HepG2 (cell line): ENCODE data around the gene TMUB1. TPM values are rescaled to one million over a fixed set of nuclear protein-coding genes. Genes with fewer than 3 reads are reported as not detected.

Experiments used
- ATAC-seq: fragments of 200-7000 bp; cut with Tn5 transposase; 3 replicates; pipeline ENCODE4 v1.9.1; 2020; ENCODE audit warnings: mild to moderate bottlenecking, moderate library complexity
- BruUV-seq: library from RNA; stranded (reverse); fragments of 400-500 nt; replicated peaks from 2 replicates; lab custom pipeline; 2021; lab: Mats Ljungman, UMichigan
- CTCF ChIA-PET: fragments of 300-600 bp; formaldehyde crosslinking; extraction: SDS; loops from one replicate; lab custom pipeline; 2021; ENCODE audit warnings: low total read pairs, inconsistent platforms, low intra/inter-chr PET ratio; lab: Yijun Ruan, JAX
- POLR2A ChIA-PET: fragments of 350-600 bp; sonication (Branson Sonifier 250); formaldehyde crosslinking; loops from one replicate; lab custom pipeline; 2020; ENCODE audit warnings: antibody characterized with exemption, inconsistent platforms; lab: Yijun Ruan, JAX
- DNase-seq: peaks from one replicate; pipeline ENCODE4 v3.0.0-alpha.2; 2015; ENCODE audit warnings: low spot score
- FAIRE-seq: peaks from 3 replicates; lab custom pipeline; 2011; peaks lifted over from hg19 to GRCh38; lab: Jason Lieb, UNC
- H2AFZ ChIP-seq: one replicate; pipeline ENCODE4 v1.6.1; 2011; ENCODE audit warnings: low read length, inconsistent platforms
- H3K27ac ChIP-seq: fragments of 300-600 bp; 3 replicates; pipeline ENCODE4 v1.8.0; 2011; ENCODE audit warnings: mixed run types, mild to moderate bottlenecking, mixed read lengths, low read length, inconsistent platforms; ENCODE audit not compliant: insufficient read depth; ENCODE audit errors: extremely low read length
- H3K27me3 ChIP-seq, 2 experiments: fragments of 200-600 bp in 1 of 2; 2 replicates in 1 of 2; 3 replicates in 1 of 2; pipeline versions ENCODE4 v1.6.0 to v1.8.0; 2011; ENCODE audit warnings: low read length in 2 of 2, mild to moderate bottlenecking in 2 of 2, moderate library complexity in 2 of 2, inconsistent platforms in 1 of 2; ENCODE audit not compliant: insufficient read depth in 2 of 2, control insufficient read depth in 1 of 2
- H3K36me3 ChIP-seq, 2 experiments: fragments of 200-600 bp in 1 of 2; replicated peaks in 1 of 2; 2 replicates in 1 of 2; 3 replicates in 1 of 2; pipeline versions ENCODE4 v1.5.1 to v1.8.0; 2011; ENCODE audit warnings: low read length in 2 of 2, inconsistent platforms in 1 of 2; ENCODE audit not compliant: insufficient read depth in 2 of 2, control insufficient read depth in 1 of 2
- H3K4me1 ChIP-seq: 2 replicates; pipeline ENCODE4 v1.5.1; 2012; ENCODE audit warnings: low read length, inconsistent platforms; ENCODE audit not compliant: insufficient read depth
- H3K4me2 ChIP-seq: 2 replicates; pipeline ENCODE4 v1.6.0; 2011; ENCODE audit warnings: low read depth, low read length, inconsistent platforms
- H3K4me3 ChIP-seq, 3 experiments: fragments of 200-600 bp in 1 of 3; sonication (generic), shearing (Covaris generic) in 1 of 3; replicated peaks in 1 of 3; 2 replicates each; pipeline ENCODE4 v1.5.1; 2011 to 2016; ENCODE audit warnings: low read length in 3 of 3, inconsistent platforms in 2 of 3, low read depth in 2 of 3, mild to moderate bottlenecking in 2 of 3, control low read depth in 1 of 3, mixed read lengths in 1 of 3; ENCODE audit not compliant: insufficient read depth in 1 of 3
- H3K79me2 ChIP-seq: one replicate; pipeline ENCODE4 v1.6.1; 2011; ENCODE audit warnings: low read length, inconsistent platforms; ENCODE audit not compliant: insufficient read depth
- H3K9ac ChIP-seq: 2 replicates; pipeline ENCODE4 v1.6.0; 2011; ENCODE audit warnings: mild to moderate bottlenecking, low read depth, low read length, inconsistent platforms; ENCODE audit not compliant: insufficient read depth
- H3K9me3 ChIP-seq: 2 replicates; pipeline ENCODE4 v1.5.1; 2012; ENCODE audit warnings: mild to moderate bottlenecking, low read length
- H4K20me1 ChIP-seq: 2 replicates; pipeline ENCODE4 v1.6.0; 2011; ENCODE audit warnings: inconsistent platforms, mild to moderate bottlenecking, low read length, moderate library complexity; ENCODE audit not compliant: insufficient read depth
- ATF7 ChIP-seq, 2 experiments: fragments of 450-650 bp in 1 of 2; sonication (generic) in 1 of 2; formaldehyde crosslinking in 1 of 2; IDR thresholded peaks; 2 replicates each; pipeline versions ENCODE4 v1.4.0 to v1.6.1; 2016 to 2020; ENCODE audit warnings: antibody characterized with exemption in 1 of 2, mild to moderate bottlenecking in 1 of 2, missing genetic modification reagents in 1 of 2
- IKZF4 ChIP-seq: sonication (generic); formaldehyde crosslinking; IDR thresholded peaks from 2 replicates; pipeline ENCODE4 v1.5.1; 2020; ENCODE audit warnings: borderline replicate concordance, mild to moderate bottlenecking, low read depth, missing genetic modification reagents; ENCODE audit errors: not compliant biosample characterization
- KDM5A ChIP-seq: fragments of 200-600 bp; sonication (generic); IDR thresholded peaks from 2 replicates; pipeline ENCODE4 v1.7.0; 2018; ENCODE audit warnings: antibody characterized with exemption, mild to moderate bottlenecking, low read length, borderline replicate concordance
- NFYB ChIP-seq: sonication (generic); formaldehyde crosslinking; IDR thresholded peaks from 2 replicates; pipeline ENCODE4 v1.4.0; 2020; ENCODE audit warnings: missing genetic modification reagents
- PRDM4 ChIP-seq: sonication (generic); formaldehyde crosslinking; IDR thresholded peaks from 2 replicates; pipeline ENCODE4 v1.9.0; 2021; ENCODE audit warnings: missing genetic modification reagents, borderline replicate concordance
- SOX6 ChIP-seq, 2 experiments: fragments of 450-650 bp in 1 of 2; sonication (generic) in 1 of 2; formaldehyde crosslinking in 1 of 2; IDR thresholded peaks; 2 replicates each; pipeline versions ENCODE4 v1.4.0 to v1.6.1; 2017 to 2020; ENCODE audit warnings: antibody characterized with exemption in 1 of 2, mild to moderate bottlenecking in 1 of 2, missing genetic modification reagents in 1 of 2
- TERF1 ChIP-seq: sonication (generic); formaldehyde crosslinking; IDR thresholded peaks from 2 replicates; pipeline ENCODE4 v1.8.0; 2022; ENCODE audit warnings: mild to moderate bottlenecking, missing genetic modification reagents, moderate library complexity
- ZNF180 ChIP-seq: sonication (generic); formaldehyde crosslinking; IDR thresholded peaks from 2 replicates; pipeline ENCODE4 v1.4.0; 2020; ENCODE audit warnings: low read depth, missing genetic modification reagents, borderline replicate concordance
- ZNF24 ChIP-seq: fragments of 450-650 bp; IDR thresholded peaks from 2 replicates; pipeline ENCODE4 v1.6.1; 2017; ENCODE audit warnings: antibody characterized with exemption, mild to moderate bottlenecking
- ZNF616 ChIP-seq: sonication (generic); formaldehyde crosslinking; IDR thresholded peaks from 2 replicates; pipeline ENCODE4 v1.5.0; 2020; ENCODE audit warnings: low read depth, mild to moderate bottlenecking, missing genetic modification reagents
- ZNF672 ChIP-seq: sonication (generic); formaldehyde crosslinking; IDR thresholded peaks from 2 replicates; pipeline ENCODE4 v1.8.1; 2022; ENCODE audit warnings: missing genetic modification reagents
- ZNF704 ChIP-seq: sonication (generic); formaldehyde crosslinking; IDR thresholded peaks from 2 replicates; pipeline ENCODE4 v1.8.1; 2023; ENCODE audit warnings: mild to moderate bottlenecking, inconsistent platforms, moderate library complexity, missing genetic modification reagents, borderline replicate concordance
- ZXDC ChIP-seq: sonication (generic); formaldehyde crosslinking; IDR thresholded peaks from 2 replicates; pipeline ENCODE4 v1.5.0; 2020; ENCODE audit warnings: mild to moderate bottlenecking, missing genetic modification reagents
- WGBS: methylation state at CpG from one replicate; pipeline ENCODE4 v1.1.6; 2017; ENCODE audit warnings: low lambda C conversion rate; 5-methylcytosine and 5-hydroxymethylcytosine counted together
- in situ Hi-C: cut with HindIII; loops from 2 replicates; pipeline ENCODE4 v1.10.0; 2017; ENCODE audit warnings: low pct_unique_long_range_greater_than_20kb; ENCODE audit not compliant: extremely low pct_ligation_motif_present
- intact Hi-C: fragments of 100-400 bp; cut with micrococcal nuclease; formaldehyde crosslinking; loops from one replicate; pipeline ENCODE4 v1.10.0; 2022; ENCODE audit not compliant: unreplicated experiment
- polyA plus RNA-seq, 8 experiments: library from polyadenylated mRNA; depleted of rRNA in 3 of 8; stranded (reverse) in 7 of 8; unstranded in 1 of 8; fragments of >200 nt; fragmentation: Illumina TruSeq in 4 of 8; extraction: Trizol in 4 of 8; gene quantifications; 2 replicates each; pipeline versions ENCODE4 v1.2.1 to v1.2.3, GENCODE V29; 2011 to 2016; ENCODE audit warnings: low read depth in 4 of 8, missing spikeins in 1 of 8, mixed read lengths in 1 of 8; ENCODE audit not compliant: insufficient read depth in 1 of 8
- total RNA-seq, 5 experiments: library from RNA; depleted of rRNA; stranded (reverse); fragments of >200 nt; fragmentation: Illumina TruSeq; extraction: Trizol; gene quantifications; 2 replicates each; pipeline ENCODE4 v1.2.3, GENCODE V29; 2016; ENCODE audit warnings: low read depth in 1 of 5

TMUB1 gene
- total and polyA plus RNA-seq, 2 of the 13 experiments (the other 11 are each of a cell fraction or from before 2014, with no cell fraction given) = 44.8 to 51.6 TPM

GRCh38 chr7:151047976-151048815 is 35.1 kb downstream of the TMUB1 start, which contains the start of gene ASIC3:
Gene ASIC3, plus strand, starts transcription at chr7:151048531. Its CDS starts 355 bp downstream, at chr7:151048886.
- H3K27me3 ChIP-seq = peaks cover 1 to 12% of the 10 kb centered on the region in 2 experiments; a peak in 3 of 5 replicates
- no peak for TF ChIP-seq ZNF180 (CRISPR knock-in tag)
- no peak for TF ChIP-seq IKZF4 (CRISPR knock-in tag)
- TF ChIP-seq KDM5A = no peak
- TF ChIP-seq ZNF24 = no peak
- TF ChIP-seq PRDM4 = no peak
- TF ChIP-seq ZNF704 (CRISPR knock-in tag) = no peak
- TF ChIP-seq ZNF672 = no peak
- TF ChIP-seq ZNF616 = no peak
- no peak for TF ChIP-seq ZXDC (CRISPR knock-in tag)
- no peak for TF ChIP-seq ATF7 (IDR thresholded peaks at IDR 0.05)
- TF ChIP-seq ATF7 (CRISPR knock-in tag; IDR thresholded peaks at IDR 0.05) = no peak
- no peak for TF ChIP-seq SOX6 (IDR thresholded peaks at IDR 0.05)
- TF ChIP-seq SOX6 (CRISPR knock-in tag; IDR thresholded peaks at IDR 0.05) = no peak
- TF ChIP-seq NFYB (CRISPR knock-in tag) = no peak
- TF ChIP-seq TERF1 (CRISPR knock-in tag) = no peak
- TF ChIP-seq, all 625 proteins: peak for 0
- ChIA-PET POLR2A (no interaction called here), CTCF (no interaction called here)
- Histone ChIP-seq H3K79me2 (no peaks in the 10 kb centered on the region), H3K36me3 (no peaks in the 10 kb centered on the region), H3K27ac (no peak within 1 kb of the TSS), H4K20me1 (no peaks in the 10 kb centered on the region), H3K4me2 (no peak within 1 kb of the TSS), H3K9ac (no peak within 1 kb of the TSS), H2AFZ (no peak within 1 kb of the TSS), H3K4me3 (no peak within 1 kb of the TSS), H3K4me1 (no peaks in the 10 kb centered on the region), H3K9me3 (no peaks in the 10 kb centered on the region)
- 68% methylated on average over 19 of the region's 22 CpGs for WGBS
- FAIRE-seq (no peak), ATAC-seq (no peak), DNase-seq (no peak)
- intact Hi-C loops (no loop called here), in situ Hi-C loops (no loop called here)
- BruUV-seq = no TSS peak
